GM13976 (cell line): ENCODE data around the gene CNTRL.

Experiments
- DNase-seq: peaks from one replicate; pipeline ENCODE4 v3.0.0; 2012; ENCODE audit warnings: low spot score
- in situ Hi-C: fragments of 300-500 bp; cut with MboI; formaldehyde crosslinking; loops from one replicate; pipeline ENCODE4 v1.12.0; 2022; ENCODE audit warnings: low sequenced_read_pairs, mixed read lengths, inconsistent platforms; ENCODE audit not compliant: unreplicated experiment
- TF ChIP-seq, protein P1 (sequence below): IDR thresholded peaks from 2 replicates; pipeline ENCODE4 v1.5.1; 2012; ENCODE audit warnings: borderline replicate concordance, mild to moderate bottlenecking; ENCODE audit not compliant: insufficient read depth; ENCODE audit errors: extremely low read depth, missing control alignments, control extremely low read depth

CNTRL gene

DNA sequence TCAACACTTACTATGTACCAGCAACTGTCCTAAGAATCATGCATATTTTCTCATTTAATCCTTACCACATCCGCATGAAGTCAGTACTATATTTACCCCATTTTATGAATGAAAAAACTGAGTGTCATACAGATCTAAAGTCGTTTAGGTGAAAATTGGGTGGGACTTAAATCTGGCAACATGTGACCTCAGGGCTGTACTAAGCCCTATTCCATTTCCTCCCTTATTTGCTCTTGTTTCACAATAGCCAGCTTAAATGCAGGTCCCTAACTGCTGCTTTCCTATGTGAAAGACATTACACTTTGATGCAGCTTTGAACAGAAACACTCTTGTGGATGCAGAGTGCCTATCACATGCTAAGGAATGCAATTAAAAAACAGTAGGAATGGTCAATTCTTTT is 129.4 kb downstream of the CNTRL start:
- in situ Hi-C loops: no loop called here
- DNase-seq: no peak
- TF ChIP-seq, protein P1, sequence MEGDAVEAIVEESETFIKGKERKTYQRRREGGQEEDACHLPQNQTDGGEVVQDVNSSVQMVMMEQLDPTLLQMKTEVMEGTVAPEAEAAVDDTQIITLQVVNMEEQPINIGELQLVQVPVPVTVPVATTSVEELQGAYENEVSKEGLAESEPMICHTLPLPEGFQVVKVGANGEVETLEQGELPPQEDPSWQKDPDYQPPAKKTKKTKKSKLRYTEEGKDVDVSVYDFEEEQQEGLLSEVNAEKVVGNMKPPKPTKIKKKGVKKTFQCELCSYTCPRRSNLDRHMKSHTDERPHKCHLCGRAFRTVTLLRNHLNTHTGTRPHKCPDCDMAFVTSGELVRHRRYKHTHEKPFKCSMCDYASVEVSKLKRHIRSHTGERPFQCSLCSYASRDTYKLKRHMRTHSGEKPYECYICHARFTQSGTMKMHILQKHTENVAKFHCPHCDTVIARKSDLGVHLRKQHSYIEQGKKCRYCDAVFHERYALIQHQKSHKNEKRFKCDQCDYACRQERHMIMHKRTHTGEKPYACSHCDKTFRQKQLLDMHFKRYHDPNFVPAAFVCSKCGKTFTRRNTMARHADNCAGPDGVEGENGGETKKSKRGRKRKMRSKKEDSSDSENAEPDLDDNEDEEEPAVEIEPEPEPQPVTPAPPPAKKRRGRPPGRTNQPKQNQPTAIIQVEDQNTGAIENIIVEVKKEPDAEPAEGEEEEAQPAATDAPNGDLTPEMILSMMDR: no peak

DNA sequence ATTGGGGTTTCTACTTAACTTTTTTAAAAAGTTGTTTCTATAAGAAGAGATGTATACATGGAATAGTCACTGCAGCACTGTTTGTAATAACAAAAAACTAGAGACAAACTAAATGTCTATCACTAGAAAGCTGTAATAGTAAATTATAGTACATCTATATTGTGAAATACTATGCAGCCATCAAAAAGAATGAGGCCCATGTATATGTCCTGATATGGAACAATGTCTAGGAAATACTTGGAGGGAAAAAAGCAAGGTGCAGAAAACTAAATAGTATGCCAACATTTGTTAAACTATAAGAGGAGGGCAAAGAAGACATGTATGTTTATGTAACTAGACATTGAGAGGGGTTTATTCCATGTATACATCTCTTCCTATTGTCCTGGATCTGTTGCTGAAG is 129.9 kb downstream of the CNTRL start:
- DNase-seq: no peak
- TF ChIP-seq, protein P1: no peak
- in situ Hi-C loops: no loop called here

DNA sequence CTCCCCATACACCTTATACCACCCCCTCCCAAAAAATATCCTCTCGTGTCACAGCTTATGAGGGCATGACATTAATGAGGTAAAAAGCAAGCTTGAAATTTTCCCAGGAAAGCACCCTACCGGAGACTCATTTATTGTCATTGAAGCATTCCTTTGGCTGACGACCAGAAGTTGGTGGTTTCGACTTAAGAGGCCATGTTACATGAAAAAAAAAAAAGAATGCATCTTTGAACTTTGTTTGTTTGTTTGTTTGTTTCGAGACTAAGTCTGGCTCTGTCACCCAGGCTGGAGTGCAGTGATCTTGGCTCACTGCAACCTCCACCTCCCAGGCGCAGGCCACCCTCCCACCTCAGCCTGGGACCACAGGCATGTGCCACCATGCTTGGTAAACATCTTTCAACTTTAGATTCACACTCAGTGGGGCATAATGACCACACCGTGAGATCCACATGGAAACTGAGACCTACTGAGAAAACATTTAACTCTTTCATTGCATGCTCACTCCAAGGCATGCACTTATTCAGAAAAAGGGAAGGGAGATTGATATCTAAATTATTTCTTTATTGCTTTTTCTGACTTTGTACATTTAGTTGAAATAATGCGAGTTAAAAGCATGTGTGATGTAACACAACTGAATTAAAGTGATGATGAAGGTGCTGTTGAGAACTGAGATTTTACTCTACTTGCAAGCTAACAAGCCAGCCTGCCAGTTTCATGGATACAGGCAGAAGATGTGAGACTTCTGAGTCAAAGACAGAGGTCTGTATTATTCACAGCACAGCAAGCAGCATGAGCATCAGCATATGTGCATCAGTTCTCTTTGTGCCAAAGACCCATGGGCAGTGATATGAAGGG is 132.0 kb downstream of the CNTRL start:
- in situ Hi-C loops: no loop called here
- TF ChIP-seq, protein P1: no peak
- no peak for DNase-seq

DNA sequence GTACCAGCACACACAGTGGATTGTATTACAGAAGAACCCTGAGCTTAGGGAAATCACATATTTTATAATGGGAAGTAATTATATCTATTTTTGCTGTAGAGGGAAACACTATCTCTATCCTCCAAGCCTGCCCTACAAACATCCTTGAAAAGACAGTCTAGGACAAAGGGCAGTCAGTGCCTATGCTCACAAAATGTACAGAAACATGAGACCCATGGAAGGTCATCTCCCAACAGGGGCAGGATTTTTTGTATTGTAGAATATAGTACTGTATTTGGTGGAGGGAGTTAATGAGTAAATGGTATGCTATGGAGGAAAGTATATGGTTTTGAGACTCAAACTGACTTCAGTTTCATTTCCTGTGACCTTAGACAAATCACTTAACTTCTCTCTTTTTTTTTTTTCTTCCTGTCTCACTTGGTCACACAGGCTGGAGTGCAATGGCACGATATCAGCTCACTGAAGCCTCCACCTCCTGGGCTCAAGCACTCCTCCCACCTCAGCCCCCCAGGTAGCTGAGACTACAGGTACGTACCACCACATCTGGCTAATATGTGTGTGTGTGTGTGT is 132.7 kb downstream of the CNTRL start:
- DNase-seq: peak; percentile 43
- TF ChIP-seq, protein P1: no peak
- in situ Hi-C loops: no loop called here

DNA sequence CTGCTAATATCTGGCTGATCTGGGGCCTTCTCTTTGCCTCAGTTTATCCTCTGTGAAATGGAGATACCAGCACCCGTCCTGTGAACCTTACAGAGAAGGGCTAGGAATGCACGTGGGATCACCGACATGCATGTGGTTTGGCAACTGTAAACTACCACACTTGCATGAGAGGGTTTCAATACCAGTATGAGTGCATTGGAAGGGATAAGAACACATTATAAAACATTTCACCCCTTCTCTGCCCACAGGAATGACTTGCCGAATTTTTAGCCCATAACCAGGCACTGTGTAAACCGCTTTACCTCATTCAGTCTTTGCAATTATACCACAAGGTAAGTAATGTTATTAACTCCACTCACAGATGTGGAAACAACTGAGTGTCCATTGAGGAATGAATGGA is 135.8 kb downstream of the CNTRL start:
- TF ChIP-seq, protein P1: no peak
- in situ Hi-C loops: loop anchor here (10.0 kb wide), 1 partner anchor 184 kb away; no protein-coding TSS in a partner anchor
- no peak for DNase-seq

DNA sequence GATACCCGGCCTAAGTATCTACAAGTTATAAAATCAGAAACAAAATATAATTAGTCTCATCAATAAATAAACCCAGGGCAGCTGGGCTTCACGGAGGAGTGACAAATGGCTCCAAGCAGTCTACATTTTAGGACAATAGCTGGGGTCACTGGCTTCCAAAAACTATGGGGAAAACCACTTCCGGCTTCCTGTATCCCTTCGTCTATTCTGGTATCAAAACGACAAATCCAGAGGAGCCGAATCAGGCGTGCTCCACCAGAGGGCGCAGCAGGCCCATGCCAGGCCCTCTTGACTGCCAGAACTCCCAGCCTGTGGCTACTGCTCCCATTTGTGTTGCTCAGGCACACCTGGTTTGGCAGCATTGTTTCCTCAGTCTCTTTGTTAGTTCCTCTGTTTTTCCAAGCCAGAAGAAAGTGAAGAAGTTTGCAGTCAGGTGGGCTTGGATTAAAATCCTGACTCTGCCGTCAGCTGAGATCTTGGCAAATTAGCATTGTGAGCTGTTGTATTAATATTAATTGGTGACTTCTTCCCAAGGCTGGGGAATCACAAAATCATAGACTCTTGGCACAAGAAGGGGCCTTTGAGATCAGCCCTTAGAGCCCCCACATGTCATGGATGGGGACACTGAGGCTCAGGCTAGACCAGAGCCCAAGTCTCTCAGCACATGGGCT is 138.5 kb downstream of the CNTRL start:
- peak; percentile 68 for DNase-seq
- TF ChIP-seq, protein P1: peak; percentile 83
- in situ Hi-C loops: loop anchor here (10.0 kb wide), 1 partner anchor 182 kb away; no protein-coding TSS in a partner anchor
